HG03196 (cell line): Measurements from ENCODE around the gene GLI2.

ENCODE experiments used
- ATAC-seq: cut with Tn5 transposase; IDR thresholded peaks from one replicate; pipeline ENCODE4 v1.9.1; 2021; ENCODE audit not compliant: unreplicated experiment

The GLI2 gene

GRCh38 chr2:120711694-120712093, 24.0 kb upstream of the GLI2 start:
- no peak for ATAC-seq

GRCh38 chr2:120712180-120712681, 23.4 kb upstream of the GLI2 start:
- no peak for ATAC-seq

DNA sequence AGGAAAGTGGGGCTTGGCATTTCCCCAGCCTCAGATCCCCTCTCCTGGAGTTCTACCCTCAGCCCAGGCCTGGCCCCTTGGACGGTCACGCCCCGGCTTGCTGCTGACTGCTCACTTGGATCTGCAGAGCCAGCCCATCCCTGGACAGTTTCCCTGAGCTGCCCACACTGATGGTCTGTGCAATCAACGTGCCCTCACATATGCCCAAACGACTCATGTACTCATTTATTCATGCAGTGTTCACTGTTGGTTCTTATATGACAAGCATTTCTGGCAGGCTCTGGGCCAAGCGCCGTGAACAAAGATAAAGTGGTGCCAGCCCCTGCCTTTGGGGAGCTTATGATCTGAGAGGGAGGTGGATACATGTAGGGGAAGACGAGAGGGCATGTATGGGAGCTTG, 20.3 kb upstream of the GLI2 start:
- no peak for ATAC-seq

DNA sequence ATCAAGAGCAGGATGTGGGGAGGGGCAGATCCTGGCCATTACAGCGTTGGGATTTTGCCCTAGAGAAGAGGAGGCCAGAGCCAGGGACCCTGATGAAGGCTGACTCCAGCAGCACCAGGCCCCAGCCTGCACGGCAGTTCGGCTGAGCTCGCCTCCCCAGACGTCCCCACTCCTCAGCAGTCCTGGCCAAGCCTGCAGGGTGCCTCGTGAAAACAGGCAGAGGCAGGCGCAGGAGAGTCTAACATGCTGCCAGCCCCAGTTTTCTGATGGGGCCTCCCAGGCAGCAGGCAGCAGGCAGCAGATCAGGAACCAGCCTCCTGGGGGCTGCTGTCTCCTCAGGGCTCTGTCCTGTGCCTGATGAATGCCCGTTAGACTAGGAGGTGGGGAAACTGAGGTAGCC, 19.7 kb upstream of the GLI2 start:
- ATAC-seq, result no peak

GRCh38 chr2:120716641-120717585, 18.8 kb upstream of the GLI2 start:
- ATAC-seq, result no peak

DNA sequence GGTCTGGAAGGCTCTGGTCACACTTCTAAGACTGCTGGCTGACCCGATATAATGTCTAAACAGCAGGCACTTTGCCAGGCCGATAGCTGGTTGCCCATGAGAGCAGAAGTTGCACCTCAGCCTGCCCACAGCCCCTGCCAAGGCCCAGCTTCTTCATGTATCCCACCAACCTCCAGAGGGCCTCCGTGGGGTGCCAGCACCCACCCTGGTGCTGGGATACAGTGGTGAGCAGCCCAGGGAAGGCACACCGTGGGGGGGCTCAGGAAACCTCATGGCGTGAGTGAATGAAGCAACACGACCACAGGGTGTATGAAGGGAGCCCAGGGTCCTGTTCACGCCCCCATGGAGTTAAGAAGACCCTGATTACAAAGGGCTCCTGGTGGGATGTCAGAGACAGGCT, 16.2 kb upstream of the GLI2 start:
- no peak for ATAC-seq

- ATAC-seq, result no peak
Observed at GRCh38 chr2:120720231-120720630, 15.4 kb upstream of the GLI2 start.

GRCh38 chr2:120720746-120721375, 14.8 kb upstream of the GLI2 start:
- no peak for ATAC-seq

GRCh38 chr2:120722246-120722567, 13.5 kb upstream of the GLI2 start:
- ATAC-seq, result no peak

GRCh38 chr2:120722568-120723421, 12.9 kb upstream of the GLI2 start:
- ATAC-seq, result no peak

GRCh38 chr2:120726245-120726644, 9.4 kb upstream of the GLI2 start:
- ATAC-seq, result no peak

- no peak for ATAC-seq
Observed at GRCh38 chr2:120729406-120730399, 6.0 kb upstream of the GLI2 start.

DNA sequence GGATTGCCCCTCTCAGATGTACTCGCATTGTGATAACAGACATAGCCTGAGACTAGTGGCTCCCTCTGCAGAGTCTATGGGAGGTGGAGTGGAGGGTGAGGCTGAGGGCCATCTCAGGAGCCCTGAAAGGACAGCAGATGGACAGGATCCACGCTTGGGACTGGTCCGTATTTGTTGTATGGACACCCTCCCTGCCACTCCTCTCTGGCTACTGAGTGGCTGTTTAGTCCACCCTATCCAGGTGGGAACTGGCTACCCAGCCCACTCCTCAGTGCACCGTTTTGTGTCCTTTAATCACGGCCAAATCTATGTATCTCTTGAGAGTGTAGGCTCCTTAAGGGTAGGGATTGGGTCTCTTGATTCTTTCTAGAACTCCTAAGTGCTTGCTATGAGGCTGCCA, 4.5 kb upstream of the GLI2 start:
- ATAC-seq, result no peak

DNA sequence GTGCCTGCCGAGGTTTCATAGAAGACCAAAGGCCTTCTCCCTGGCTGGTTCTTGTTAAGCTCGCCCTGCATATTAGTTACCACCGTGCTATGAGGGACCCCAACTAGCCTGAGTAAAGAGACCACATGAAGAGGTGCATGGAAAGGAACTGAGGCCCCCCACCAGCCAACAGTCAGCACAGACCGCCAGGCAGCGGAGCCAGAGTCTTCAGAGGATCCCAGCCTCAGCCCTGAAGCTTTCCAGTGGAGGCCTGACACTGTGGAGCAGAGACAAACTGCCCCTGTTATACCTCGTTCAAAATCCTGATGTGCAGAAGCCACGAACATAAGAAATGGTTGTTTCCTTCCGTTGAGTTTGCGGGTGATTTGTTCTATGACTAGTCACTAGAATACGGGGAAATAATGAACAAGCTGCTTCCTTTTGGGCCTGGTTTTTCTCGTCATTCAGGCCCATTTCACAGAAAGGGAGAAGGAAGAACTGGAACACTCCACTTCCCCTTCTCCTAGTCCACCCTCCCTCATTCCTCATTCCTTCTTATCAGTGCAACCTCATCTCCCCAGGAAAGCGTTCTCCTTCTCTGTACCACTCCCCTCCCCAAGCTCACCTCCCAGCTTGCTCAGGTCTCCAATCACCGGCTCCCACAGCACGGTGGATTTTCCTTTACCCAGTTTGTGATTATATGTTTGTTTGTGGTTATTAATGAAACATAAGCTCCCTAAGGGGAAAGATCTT, 3.0 kb upstream of the GLI2 start:
- no peak for ATAC-seq

GRCh38 chr2:120733238-120733932, 2.3 kb upstream of the GLI2 start:
- ATAC-seq, result no peak

GRCh38 chr2:120734930-120735651, 577 bp upstream of the GLI2 start:
- ATAC-seq, result no peak

GRCh38 chr2:120736202-120736623, 545 bp downstream of the GLI2 start:
- ATAC-seq, result no peak

DNA sequence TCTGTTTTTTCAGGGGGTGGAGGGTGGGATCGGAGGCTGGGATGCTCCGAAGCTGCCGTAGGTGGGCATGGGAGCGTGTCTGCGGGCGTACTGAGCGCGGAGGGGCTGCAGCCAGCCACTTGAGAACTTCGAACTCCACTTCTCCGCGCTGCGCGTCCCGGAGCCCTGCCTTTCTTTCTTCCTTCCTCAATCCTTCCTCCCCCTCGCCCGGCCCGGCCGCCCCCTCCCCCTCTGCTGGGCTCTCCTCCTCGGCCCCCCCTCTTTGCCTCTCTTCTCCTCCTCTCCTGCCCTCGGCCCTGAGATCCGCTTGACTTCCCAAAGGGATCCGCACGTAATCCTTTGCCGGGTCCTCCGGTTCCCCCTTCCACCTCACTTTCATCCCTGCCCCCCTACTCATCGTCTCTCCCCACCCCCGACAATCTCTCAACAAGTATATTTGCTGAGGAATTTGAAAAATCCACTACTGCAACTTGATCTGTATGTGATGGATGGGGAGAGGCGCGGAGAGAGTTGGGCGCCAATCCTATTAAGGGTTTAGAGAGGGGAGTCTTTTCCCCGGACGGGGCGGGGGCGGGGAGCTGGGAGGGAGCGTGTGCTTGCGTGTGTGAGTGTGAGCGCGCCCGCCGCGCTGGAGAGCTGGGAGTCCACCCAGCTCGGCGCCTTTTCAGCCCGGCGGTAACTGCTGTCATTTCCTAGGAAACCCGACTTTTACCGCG, 1.1 kb downstream of the GLI2 start:
- ATAC-seq, result no peak
